ENCODE results near the gene WARS2.
A peak's percentile ranks its signal among the peaks of the same experiment; 100 is the strongest.

WARS2 gene

GRCh38 chr1:118999348-119000071, 140.9 kb downstream of the WARS2 start:
- DNase-seq (ENCODE audit: low spot score), result no peak

GRCh38 chr1:118998171-118998570, 142.3 kb downstream of the WARS2 start:
- no peak for DNase-seq (ENCODE audit: low spot score)

DNA sequence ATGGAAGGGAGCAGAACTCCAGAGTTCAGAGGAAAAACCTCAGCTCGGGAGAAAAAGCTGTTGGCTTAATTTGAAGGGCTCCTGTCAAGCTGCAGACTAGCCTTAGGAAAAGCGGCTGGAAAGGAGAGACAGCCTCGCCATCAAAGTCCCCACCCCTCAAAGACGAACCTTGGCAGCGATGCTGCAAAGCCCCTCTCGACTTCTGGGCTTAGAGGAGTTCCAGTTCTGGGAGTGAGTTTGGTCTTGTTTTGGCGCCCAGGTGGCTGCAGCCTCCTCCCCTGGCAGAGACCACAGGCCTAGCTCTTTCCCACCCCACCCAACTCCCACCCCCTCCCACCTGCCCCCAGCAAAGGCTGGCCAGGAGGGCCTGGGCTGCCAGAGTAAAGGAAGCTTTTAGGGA, 143.2 kb downstream of the WARS2 start:
- DNase-seq (ENCODE audit: low spot score), result no peak

DNA sequence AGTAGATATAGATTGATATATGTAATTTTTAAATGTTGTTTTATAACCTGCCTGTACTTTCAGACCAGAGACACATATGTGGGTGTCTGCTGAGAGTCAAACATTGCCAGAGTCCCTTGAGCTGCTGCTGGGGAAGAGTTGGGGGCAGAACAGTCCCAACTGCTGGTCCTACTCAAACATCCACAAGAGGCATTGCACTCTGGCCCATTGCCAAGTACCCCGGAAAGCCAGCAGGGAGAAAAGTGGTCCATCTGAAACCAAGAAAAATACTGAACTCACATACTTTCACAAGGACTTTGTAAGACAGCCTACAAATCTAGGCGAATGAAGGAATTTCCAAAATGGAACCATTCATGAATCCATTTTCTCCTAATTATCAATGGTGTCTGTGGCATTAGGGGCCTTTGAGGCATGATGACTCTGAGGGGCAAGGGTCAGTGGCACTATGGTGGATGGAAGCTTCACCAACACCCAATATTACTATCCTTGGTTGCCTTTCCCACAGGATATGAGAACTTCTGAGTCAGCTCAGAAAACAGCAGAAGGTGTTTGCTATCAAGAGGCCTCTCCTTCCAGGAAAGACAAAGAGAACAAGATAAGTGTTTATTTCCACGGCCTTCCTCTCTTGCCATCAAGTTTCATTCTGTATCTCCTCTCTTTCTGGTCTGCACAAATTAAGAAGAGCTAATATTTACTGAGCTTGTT, 145.0 kb downstream of the WARS2 start:
- DNase-seq (ENCODE audit: low spot score), result no peak

- no peak for DNase-seq (ENCODE audit: low spot score)
These were observed 146.8 kb downstream of the WARS2 start for GRCh38 chr1:118993700-118994026.

GRCh38 chr1:118992868-118993699, 147.4 kb downstream of the WARS2 start:
- DNase-seq (ENCODE audit: low spot score), result no peak

DNA sequence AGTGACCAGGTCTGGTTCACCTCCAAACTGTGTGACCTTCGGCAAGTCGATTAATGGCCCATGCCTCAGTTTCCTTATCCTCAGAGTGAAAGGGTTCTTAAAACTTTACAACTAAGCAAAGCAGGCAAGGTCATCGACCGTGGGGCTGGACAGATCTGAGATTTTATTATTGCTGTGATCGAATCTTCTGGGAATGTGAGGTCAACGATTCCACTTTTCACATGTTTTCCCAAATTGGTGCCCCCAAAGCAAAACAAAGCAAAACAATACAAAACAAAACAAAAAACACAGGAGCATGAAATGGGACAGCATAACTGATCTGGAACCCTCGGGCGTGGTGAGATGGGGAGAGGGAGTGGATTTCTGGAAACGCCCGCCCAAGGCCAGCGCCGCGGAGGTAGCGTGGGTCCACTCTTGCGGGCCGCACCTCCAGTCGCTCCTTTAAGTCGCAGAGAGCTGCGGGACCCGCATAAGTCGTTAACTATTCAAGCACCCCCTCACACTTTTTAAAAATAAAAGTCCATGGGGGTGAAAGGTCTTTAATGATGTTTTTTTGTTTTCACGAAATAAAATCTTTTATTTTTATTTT, 148.1 kb downstream of the WARS2 start:
- no peak for DNase-seq (ENCODE audit: low spot score)

DNA sequence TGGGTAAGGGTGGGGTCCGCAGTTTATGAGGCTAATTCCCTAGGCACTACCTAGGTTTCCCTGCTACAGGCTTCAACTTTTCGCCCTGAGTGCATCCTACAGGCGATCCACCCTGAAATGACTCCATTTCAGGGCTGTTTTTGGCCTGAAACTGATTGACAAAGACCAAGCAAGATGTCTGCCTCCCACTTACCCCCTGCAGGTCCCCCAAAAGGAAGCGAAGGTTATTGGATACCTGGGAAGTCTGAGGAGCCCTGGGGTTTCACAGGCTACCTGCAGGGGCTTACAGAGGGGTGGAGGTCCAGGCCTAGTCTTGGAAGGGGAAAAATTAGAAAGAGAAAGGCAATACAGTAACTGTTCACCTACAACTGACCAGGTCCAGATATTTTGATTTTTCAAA, 149.0 kb downstream of the WARS2 start:
- DNase-seq (ENCODE audit: low spot score), result no peak

DNA sequence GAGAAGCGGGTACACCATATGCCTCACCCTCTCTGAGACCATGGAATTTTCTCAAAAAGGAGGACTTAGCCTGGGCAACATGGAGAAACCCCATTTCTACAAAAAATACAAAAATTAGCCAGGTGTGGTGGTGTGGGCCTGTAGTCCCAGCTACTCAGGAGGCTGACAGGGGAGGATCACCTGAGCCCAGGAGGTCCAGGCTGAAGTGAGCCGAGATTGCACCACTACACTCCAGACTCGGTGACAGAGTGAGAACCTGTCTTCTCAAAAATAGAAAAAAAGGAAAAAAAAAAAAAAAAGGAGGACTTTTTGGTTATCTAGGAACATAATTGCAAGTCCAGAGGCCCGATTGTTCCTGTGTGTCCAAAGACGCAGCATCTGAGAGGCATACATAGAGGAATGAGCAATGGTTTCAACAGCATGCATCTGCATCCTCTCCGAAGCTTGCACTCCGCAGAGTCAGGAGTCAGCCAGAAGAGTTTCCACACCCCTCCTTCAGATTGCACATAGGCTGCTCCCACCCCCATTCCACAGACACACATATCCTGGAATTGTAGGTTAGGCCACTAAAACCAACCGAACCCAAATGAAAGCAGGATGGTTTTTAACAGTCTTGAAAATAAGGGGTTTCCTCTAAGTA, 149.8 kb downstream of the WARS2 start:
- no peak for DNase-seq (ENCODE audit: low spot score)

DNA sequence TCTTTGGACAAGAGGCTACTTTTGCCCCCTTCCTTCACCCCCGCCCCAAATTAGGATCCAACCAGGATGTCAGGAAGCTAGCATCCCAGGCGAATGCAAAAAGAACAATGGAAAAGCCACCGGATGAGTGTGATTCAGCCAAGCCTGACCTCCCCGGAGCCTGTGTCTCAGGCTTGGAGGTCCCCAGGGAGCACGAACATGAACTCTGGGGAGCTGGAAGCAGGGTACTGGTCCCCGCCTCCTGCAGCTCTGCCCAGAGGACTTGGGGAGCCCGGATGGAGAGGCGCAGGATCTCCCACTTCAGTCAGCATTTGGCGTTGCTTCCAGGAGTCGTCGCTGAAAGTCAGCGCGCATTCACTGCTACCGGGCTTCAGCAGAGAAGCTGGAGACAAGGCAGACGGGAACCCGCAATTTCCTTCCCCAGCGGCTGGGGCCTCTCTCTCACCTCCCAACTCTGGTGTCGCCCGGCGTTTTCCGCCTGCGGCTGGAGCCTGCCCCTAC, 150.5 kb downstream of the WARS2 start:
- no peak for DNase-seq (ENCODE audit: low spot score)

DNA sequence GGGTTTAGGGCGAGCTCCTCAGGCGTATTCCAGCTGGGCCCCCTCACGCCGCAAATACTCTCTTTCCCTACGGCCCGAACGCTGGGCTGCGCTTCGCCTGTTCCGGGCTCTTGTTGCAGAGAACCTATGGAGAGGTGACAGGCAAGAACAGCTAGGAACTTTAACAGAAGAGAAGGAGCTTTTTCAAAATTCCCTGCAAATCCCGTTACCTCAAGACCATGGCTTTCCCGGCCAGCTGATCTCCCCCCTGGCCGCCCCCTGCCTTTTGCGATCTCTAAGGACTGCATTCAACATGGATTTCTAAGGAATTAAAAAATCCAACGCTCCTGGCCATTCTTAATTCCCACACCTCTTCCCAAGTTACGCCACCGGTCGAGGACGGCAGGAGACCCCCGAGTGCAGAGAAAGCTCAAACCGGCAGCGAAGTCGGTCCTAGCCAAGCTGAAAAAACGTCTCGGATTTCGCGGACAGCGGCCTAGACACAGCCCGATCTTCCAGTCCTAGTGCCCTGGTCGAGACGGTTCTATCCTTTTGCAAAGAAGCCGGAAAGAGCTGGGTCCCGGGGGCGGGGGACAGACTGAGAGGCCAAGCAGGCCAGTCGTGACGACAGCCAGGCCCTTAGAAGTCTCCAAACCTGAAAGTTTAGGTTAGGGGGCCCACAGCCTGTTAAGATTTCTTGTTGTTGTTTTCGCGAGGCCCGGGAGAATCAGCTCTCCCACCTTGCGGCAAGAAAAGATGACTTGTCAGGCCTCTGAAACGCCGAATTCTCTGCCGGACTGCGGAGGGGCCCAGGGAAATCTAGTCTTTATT, 151.2 kb downstream of the WARS2 start:
- no peak for DNase-seq (ENCODE audit: low spot score)

- no peak for DNase-seq (ENCODE audit: low spot score)
These were observed 152.1 kb downstream of the WARS2 start, which contains the start of gene TBX15 for GRCh38 chr1:118988186-118989005. TSS of gene TBX15 (minus strand) at chr1:118988343. CDS start at chr1:118987795, 548 bp downstream.

GRCh38 chr1:118987468-118988185, 152.8 kb downstream of the WARS2 start:
- no peak for DNase-seq (ENCODE audit: low spot score)

DNA sequence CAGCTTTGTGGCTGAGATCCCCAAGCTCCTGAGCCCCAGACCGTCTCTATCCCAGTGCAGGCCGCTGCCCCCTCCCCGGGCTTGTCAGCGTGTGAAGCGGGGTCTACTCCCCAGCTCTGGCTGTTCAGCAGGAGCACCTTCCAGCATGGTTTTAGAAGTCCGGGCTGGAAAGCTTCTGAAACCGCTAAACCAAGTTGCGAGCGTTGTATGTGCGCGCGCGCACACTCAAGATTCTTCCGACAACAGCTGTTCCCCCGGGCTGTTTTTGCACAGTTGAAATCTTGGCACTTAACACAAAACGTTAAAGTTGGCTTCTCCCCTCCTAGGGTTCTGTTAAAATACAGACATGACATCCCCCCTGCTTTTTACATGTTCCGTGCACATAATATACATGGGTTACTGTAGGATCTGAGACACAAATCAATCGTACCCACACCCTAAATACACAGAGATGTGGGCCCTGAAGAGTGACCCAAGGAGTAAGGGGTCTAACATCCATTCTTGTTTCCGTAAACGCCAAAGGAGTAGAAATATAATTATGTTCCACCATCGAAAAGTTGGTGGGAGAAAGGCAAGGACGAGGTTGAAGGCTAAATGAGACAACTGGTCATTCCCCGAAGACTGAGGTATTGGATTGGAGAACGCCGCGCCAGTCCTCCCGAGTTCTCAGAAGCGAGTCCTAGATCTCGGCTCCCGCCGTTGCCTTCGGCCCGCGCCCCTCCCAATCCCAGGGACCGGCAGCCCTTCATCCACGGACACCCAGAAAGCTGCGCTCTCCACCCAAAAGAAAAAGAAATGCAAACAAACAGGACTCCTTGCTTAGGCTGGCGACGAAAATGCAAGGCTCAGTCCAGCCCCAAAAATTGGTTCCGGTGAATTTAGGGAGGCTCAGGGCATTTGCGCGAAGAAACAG, 153.6 kb downstream of the WARS2 start:
- DNase-seq (ENCODE audit: low spot score), result no peak

GRCh38 chr1:118985640-118986554, 154.6 kb downstream of the WARS2 start:
- peak; percentile 5 for DNase-seq (ENCODE audit: low spot score)

DNA sequence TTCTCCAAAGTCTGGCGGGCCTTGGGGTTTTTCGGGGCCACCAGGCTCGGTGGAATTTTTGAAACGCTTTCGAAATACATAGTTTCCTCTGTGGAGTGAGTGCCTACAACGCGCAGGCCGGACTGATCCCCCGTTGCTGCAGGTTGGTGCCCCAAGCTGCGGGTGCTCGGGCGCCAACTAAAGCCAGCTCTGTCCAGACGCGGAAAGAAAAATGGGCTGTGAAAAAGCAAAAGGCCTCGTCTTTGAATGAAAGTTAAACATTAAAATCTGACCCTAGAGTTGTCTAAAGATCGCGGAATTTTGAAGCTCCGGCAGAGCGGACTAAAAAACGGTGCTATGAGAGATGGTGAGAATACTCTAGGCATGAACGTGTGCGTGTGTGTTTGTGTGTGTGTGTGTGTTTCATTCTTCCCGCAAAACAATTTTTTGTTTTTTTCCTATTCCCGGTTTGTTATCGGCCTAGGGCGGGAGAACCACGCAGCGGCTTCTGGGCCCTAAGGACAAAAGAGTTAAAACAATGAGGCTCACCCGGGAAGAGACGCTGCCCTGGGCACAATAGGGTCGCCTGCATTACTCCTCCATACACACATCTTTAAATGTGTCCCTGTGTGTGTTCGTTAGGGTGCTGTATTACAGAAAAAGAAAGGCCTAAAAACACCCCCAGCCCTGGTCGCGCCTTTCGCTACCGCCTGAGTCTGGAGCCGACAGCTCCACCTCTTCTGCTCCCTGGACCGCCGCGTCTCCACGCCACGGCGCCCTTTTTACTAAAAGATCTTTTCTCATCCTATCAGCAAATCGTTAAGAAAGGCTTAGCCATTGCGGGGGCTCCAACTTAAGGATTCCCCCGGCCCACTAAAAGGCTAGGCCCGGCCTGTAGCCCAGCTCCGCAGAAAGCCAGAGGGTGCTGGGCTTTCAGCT, 155.5 kb downstream of the WARS2 start:
- DNase-seq (ENCODE audit: low spot score), result no peak

Measured in pons (tissue), 1 donor.